Fibroblast of lung (primary cell): ENCODE results near the gene MT1B. TPM values are rescaled to one million over a fixed set of nuclear protein-coding genes. Genes with fewer than 3 reads are reported as not detected.

Source experiments
- DNase-seq, 2 donors: peaks; one replicate each; pipeline versions ENCODE4 v3.0.0 to v3.0.0-alpha.2; 2010; ENCODE audit warnings: low read depth in 2 of 2
- H2AFZ ChIP-seq: 2 replicates; pipeline ENCODE4 v1.5.1; 2012; ENCODE audit warnings: low read length, control low read depth, inconsistent platforms
- H3K27ac ChIP-seq: 2 replicates; pipeline ENCODE4 v1.5.1; 2011; ENCODE audit warnings: low read length, control low read depth; ENCODE audit not compliant: insufficient read depth
- H3K27me3 ChIP-seq: 2 replicates; pipeline ENCODE4 v1.5.1; 2011; ENCODE audit warnings: mild to moderate bottlenecking, low read length; ENCODE audit not compliant: control insufficient read depth, insufficient read depth
- H3K36me3 ChIP-seq: 2 replicates; pipeline ENCODE4 v1.5.1; 2011; ENCODE audit warnings: low read length; ENCODE audit not compliant: control insufficient read depth, insufficient read depth
- H3K4me1 ChIP-seq: 2 replicates; pipeline ENCODE4 v1.5.1; 2011; ENCODE audit warnings: low read length; ENCODE audit not compliant: control insufficient read depth, insufficient read depth; ENCODE audit errors: extremely low read depth
- H3K4me2 ChIP-seq: 2 replicates; pipeline ENCODE4 v1.5.1; 2011; ENCODE audit warnings: low read length, control low read depth; ENCODE audit not compliant: insufficient read depth; ENCODE audit errors: extremely low read depth
- H3K4me3 ChIP-seq, 4 experiments: fragments of 200-600 bp in 1 of 4; sonication (generic) in 1 of 4; replicated peaks in 1 of 4; 2 replicates each; pipeline ENCODE4 v1.5.1; 2011 to 2016; ENCODE audit warnings: low read length in 4 of 4, low read depth in 3 of 4, mild to moderate bottlenecking in 3 of 4, control low read depth in 2 of 4, inconsistent platforms in 1 of 4, mixed read lengths in 1 of 4; ENCODE audit not compliant: insufficient read depth in 1 of 4; ENCODE audit errors: control extremely low read depth in 1 of 4
- H3K79me2 ChIP-seq: 2 replicates; pipeline ENCODE4 v1.5.1; 2012; ENCODE audit warnings: mild to moderate bottlenecking, low read length, inconsistent platforms; ENCODE audit not compliant: control insufficient read depth, insufficient read depth
- H3K9ac ChIP-seq: 2 replicates; pipeline ENCODE4 v1.5.1; 2011; ENCODE audit warnings: mild to moderate bottlenecking, low read length, control low read depth; ENCODE audit not compliant: insufficient read depth
- H3K9me3 ChIP-seq: 2 replicates; pipeline ENCODE4 v1.5.1; 2012; ENCODE audit warnings: low read depth, low read length; ENCODE audit not compliant: control insufficient read depth, insufficient read depth
- H4K20me1 ChIP-seq: 2 replicates; pipeline ENCODE4 v1.5.1; 2011; ENCODE audit warnings: low read length; ENCODE audit not compliant: control insufficient read depth, insufficient read depth; ENCODE audit errors: extremely low read depth
- EZH2 ChIP-seq: IDR thresholded peaks from 2 replicates; pipeline ENCODE4 v1.5.1; 2012; ENCODE audit warnings: low read length, control low read depth, mild to moderate bottlenecking; ENCODE audit errors: missing control alignments
- polyA plus RNA-seq, 2 donors: library from polyadenylated mRNA; depleted of rRNA in 1 of 2; stranded (reverse) in 1 of 2; unstranded in 1 of 2; fragments of >200 nt; gene quantifications; 2 replicates each; pipeline ENCODE4 v1.2.1, GENCODE V29; 2011 to 2012; ENCODE audit warnings: missing spikeins in 1 of 2
- total RNA-seq: library from RNA; depleted of rRNA; stranded (reverse); fragments of >200 nt; gene quantifications from 2 replicates; pipeline ENCODE4 v1.2.1, GENCODE V29; 2014
- TF ChIP-seq, protein P1 (sequence below), 2 donors: IDR thresholded peaks in 1 of 2; conservative IDR thresholded peaks in 1 of 2; 1 replicate in 1 of 2; 2 replicates in 1 of 2; pipeline ENCODE4 v1.5.1; 2011 to 2012; ENCODE audit warnings: low read length in 2 of 2, control low read depth in 1 of 2, inconsistent platforms in 1 of 2, low read depth in 1 of 2, mild to moderate bottlenecking in 1 of 2

The MT1B gene
- total and polyA plus RNA-seq, 2 donors (not counting 1 experiment from before 2014, with no cell fraction given), result not detected

DNA sequence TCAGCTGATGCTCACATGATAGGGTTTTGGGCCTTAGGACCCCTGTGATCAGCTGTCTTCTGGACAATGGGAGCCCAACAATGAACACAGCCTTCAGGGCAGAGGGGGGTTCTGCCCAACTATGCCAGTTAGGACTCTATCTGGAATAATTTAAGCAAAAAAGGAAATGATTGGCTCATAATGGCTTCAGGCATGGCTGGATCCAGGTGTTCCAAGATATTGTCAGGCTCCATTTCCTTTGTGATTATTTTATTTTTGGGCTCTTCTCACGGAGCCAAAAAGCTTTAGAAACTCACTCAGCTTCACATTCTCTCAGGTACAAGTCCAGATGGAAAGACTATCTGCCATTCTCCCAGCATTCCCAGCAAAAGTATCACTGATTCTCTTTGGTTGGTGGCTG is 46.2 kb upstream of the MT1B start:
- H3K36me3 ChIP-seq, result no peaks in the 10 kb centered on the region
- H3K9me3 ChIP-seq, result no peaks in the 10 kb centered on the region
- no peak for TF ChIP-seq EZH2
- TF ChIP-seq, protein P1, sequence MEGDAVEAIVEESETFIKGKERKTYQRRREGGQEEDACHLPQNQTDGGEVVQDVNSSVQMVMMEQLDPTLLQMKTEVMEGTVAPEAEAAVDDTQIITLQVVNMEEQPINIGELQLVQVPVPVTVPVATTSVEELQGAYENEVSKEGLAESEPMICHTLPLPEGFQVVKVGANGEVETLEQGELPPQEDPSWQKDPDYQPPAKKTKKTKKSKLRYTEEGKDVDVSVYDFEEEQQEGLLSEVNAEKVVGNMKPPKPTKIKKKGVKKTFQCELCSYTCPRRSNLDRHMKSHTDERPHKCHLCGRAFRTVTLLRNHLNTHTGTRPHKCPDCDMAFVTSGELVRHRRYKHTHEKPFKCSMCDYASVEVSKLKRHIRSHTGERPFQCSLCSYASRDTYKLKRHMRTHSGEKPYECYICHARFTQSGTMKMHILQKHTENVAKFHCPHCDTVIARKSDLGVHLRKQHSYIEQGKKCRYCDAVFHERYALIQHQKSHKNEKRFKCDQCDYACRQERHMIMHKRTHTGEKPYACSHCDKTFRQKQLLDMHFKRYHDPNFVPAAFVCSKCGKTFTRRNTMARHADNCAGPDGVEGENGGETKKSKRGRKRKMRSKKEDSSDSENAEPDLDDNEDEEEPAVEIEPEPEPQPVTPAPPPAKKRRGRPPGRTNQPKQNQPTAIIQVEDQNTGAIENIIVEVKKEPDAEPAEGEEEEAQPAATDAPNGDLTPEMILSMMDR (conservative IDR thresholded peaks at IDR 0.05 in 1 of 2, IDR thresholded peaks at IDR 0.05 in 1 of 2; ENCODE audit: low read depth in 1 of 2, low read length in 2 of 2), result no peak
- H3K4me2 ChIP-seq, result no peak overlapping the region
- no peak overlapping the region for H2AFZ ChIP-seq
- H3K27me3 ChIP-seq, result no peaks in the 10 kb centered on the region
- peaks cover 11% of the 10 kb centered on the region for H3K79me2 ChIP-seq
- no peaks in the 10 kb centered on the region for H4K20me1 ChIP-seq
- H3K27ac ChIP-seq, result peak overlapping the region; percentile 99
- no peak overlapping the region for H3K4me3 ChIP-seq
- no peak overlapping the region for H3K9ac ChIP-seq
- H3K4me1 ChIP-seq, result peaks cover 27% of the 10 kb centered on the region
- DNase-seq, result no peak

DNA sequence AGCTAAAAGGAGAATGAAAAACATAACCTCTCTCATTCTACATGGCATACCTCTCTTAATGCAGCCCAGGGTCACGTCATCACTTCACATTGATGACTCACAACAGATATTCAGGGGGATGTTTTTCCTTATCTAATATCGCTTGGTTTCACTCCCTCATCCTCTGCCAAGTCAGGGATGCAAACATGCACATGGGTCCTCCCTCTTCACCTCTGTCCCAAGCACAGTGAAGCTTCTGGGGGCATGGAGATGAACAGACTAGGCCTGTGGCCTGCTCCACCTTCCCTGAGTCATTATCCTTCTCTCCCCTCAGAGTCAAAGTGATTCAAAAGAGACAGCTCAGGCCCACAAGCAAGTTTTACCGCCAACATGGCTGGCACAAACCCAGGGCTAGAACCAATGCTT is 45.6 kb upstream of the MT1B start:
- no peaks in the 10 kb centered on the region for H3K36me3 ChIP-seq
- peak in 1 of 2 donors; percentile 82 for DNase-seq
- H3K4me3 ChIP-seq, result no peak overlapping the region
- H3K4me1 ChIP-seq, result peaks cover 33% of the 10 kb centered on the region
- peak overlapping the region; percentile 21 for H3K9ac ChIP-seq
- no peak overlapping the region for H2AFZ ChIP-seq
- no peaks in the 10 kb centered on the region for H3K9me3 ChIP-seq
- peaks cover 11% of the 10 kb centered on the region for H3K79me2 ChIP-seq
- H3K27me3 ChIP-seq, result no peaks in the 10 kb centered on the region
- peak overlapping the region; percentile 13 for H3K4me2 ChIP-seq
- peak overlapping the region; percentile 99 for H3K27ac ChIP-seq
- no peaks in the 10 kb centered on the region for H4K20me1 ChIP-seq
- TF ChIP-seq, protein P1 (conservative IDR thresholded peaks at IDR 0.05 in 1 of 2, IDR thresholded peaks at IDR 0.05 in 1 of 2; ENCODE audit: low read depth in 1 of 2, low read length in 2 of 2), result no peak
- TF ChIP-seq EZH2, result no peak

DNA sequence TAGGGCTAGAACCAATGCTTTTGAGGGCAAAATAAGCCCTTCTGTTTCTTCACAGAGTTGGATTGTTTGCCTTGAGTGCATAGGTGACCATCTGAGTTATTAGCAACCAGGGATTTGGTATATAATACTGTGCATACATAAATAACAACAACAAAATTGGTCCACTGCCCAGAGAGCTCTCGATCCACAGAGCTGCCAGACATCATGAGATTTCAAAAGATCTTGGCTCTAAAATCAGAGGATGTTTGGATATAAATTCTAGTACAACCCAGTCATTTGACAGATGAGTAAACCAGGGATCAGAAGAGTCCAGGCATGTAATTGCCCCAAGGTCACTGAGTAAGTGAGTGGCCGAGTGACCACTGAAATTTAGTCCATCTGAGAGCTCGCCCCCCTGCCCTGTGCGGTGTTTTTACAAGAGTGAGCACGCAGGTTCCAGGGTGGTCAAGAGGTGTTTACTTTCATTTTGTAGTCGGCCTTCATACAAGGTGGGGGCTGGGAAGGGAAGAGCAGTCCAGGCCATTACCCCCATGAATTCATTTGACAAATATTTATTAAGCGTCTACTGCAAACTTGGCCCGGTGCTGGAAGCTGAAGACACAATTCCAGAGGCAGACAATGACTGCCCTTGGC is 45.1 kb upstream of the MT1B start:
- TF ChIP-seq, protein P1 (conservative IDR thresholded peaks at IDR 0.05 in 1 of 2, IDR thresholded peaks at IDR 0.05 in 1 of 2; ENCODE audit: low read depth in 1 of 2, low read length in 2 of 2), result no peak
- TF ChIP-seq EZH2, result no peak
- Histone ChIP-seq H3K4me3 (peak overlapping the region; percentile 6 to 37 (median 20)), H3K79me2 (peaks cover 11% of the 10 kb centered on the region), H4K20me1 (no peaks in the 10 kb centered on the region), H3K27me3 (no peaks in the 10 kb centered on the region), H3K4me2 (peak overlapping the region; percentile 57), H3K36me3 (no peaks in the 10 kb centered on the region), H3K27ac (peak overlapping the region; percentile 99), H2AFZ (no peak overlapping the region), H3K9me3 (no peaks in the 10 kb centered on the region), H3K9ac (peak overlapping the region; percentile 83), H3K4me1 (peaks cover 38% of the 10 kb centered on the region)
- peak; percentile 87 to 95 for DNase-seq
